GM23338 (cell line): ENCODE data around the gene AOC2. TPM values are rescaled to one million over a fixed set of nuclear protein-coding genes. Genes with fewer than 3 reads are reported as not detected.

Experiments used
- ATAC-seq: fragments of 200-7000 bp; cut with Tn5 transposase; 3 replicates; pipeline ENCODE4 v1.9.1; 2020
- DNase-seq: peaks from one replicate; pipeline ENCODE4 v3.0.0-alpha.2; 2015; ENCODE audit warnings: low spot score
- H2AFZ ChIP-seq: fragments of 200-600 bp; sonication (generic); 2 replicates; pipeline ENCODE4 v1.8.0; 2016; ENCODE audit warnings: antibody characterized with exemption, mild to moderate bottlenecking, moderate library complexity
- H3F3A ChIP-seq: fragments of 200-600 bp; sonication (generic); replicated peaks from 2 replicates; pipeline ENCODE4 v1.8.0; 2017; ENCODE audit warnings: antibody characterized with exemption, mixed run types, low read depth
- H3K27ac ChIP-seq: fragments of 200-600 bp; sonication (generic); 2 replicates; pipeline ENCODE4 v1.6.1; 2016; ENCODE audit warnings: low read depth
- H3K27me3 ChIP-seq: fragments of 200-600 bp; sonication (generic); 2 replicates; pipeline ENCODE4 v1.8.0; 2016; ENCODE audit warnings: mild to moderate bottlenecking, mixed run types, moderate library complexity; ENCODE audit not compliant: insufficient read depth
- H3K36me3 ChIP-seq: fragments of 200-600 bp; sonication (generic); 2 replicates; pipeline ENCODE4 v1.8.0; 2016; ENCODE audit warnings: mild to moderate bottlenecking; ENCODE audit not compliant: insufficient read depth
- H3K4me1 ChIP-seq: fragments of 200-600 bp; sonication (generic); 2 replicates; pipeline ENCODE4 v1.8.0; 2016; ENCODE audit warnings: mild to moderate bottlenecking, moderate library complexity; ENCODE audit not compliant: insufficient read depth
- H3K4me2 ChIP-seq: fragments of 200-600 bp; sonication (generic); 2 replicates; pipeline ENCODE4 v1.7.1; 2017; ENCODE audit warnings: mixed run types
- H3K4me3 ChIP-seq: fragments of 200-600 bp; sonication (generic); 2 replicates; pipeline ENCODE4 v1.6.1; 2016; ENCODE audit warnings: mixed run types
- H3K79me2 ChIP-seq: fragments of 200-600 bp; sonication (generic); replicated peaks from 2 replicates; pipeline ENCODE4 v1.8.0; 2017; ENCODE audit warnings: mild to moderate bottlenecking; ENCODE audit not compliant: insufficient read depth
- H3K9me2 ChIP-seq: fragments of 200-600 bp; sonication (generic); 2 replicates; pipeline ENCODE4 v1.8.0; 2017; ENCODE audit not compliant: insufficient read depth
- H4K20me1 ChIP-seq: fragments of 200-600 bp; sonication (generic); replicated peaks from 2 replicates; pipeline ENCODE4 v1.8.0; 2017; ENCODE audit warnings: mild to moderate bottlenecking; ENCODE audit not compliant: insufficient read depth
- H3K27ac Mint-ChIP-seq: 2 replicates; pipeline ENCODE4 v1.8.0; 2020; ENCODE audit warnings: inconsistent platforms, mild to moderate bottlenecking, moderate library complexity, mixed read lengths
- H3K27me3 Mint-ChIP-seq: 3 replicates; pipeline ENCODE4 v1.8.0; 2022; ENCODE audit warnings: low read depth, mild to moderate bottlenecking, moderate library complexity, mixed read lengths, inconsistent platforms; ENCODE audit not compliant: insufficient read depth, poor library complexity
- H3K36me3 Mint-ChIP-seq: 3 replicates; pipeline ENCODE4 v1.8.0; 2021; ENCODE audit warnings: low read depth, mild to moderate bottlenecking, inconsistent platforms, moderate library complexity, mixed read lengths
- H3K4me1 Mint-ChIP-seq: 3 replicates; pipeline ENCODE4 v1.8.0; 2020; ENCODE audit warnings: mild to moderate bottlenecking, inconsistent platforms, mixed read lengths
- H3K4me3 Mint-ChIP-seq: 3 replicates; pipeline ENCODE4 v1.8.0; 2021; ENCODE audit warnings: moderate library complexity, mild to moderate bottlenecking, inconsistent platforms, mixed read lengths
- H3K9me3 Mint-ChIP-seq: 3 replicates; pipeline ENCODE4 v1.8.0; 2020; ENCODE audit warnings: moderate library complexity, mild to moderate bottlenecking, inconsistent platforms, mixed read lengths
- CREB1 ChIP-seq: fragments of 250-450 bp; sonication (Bioruptor Pico); IDR thresholded peaks from 2 replicates; pipeline ENCODE4 v1.5.0; 2020; ENCODE audit warnings: low read depth, mild to moderate bottlenecking, moderate library complexity
- CTCF ChIP-seq, 2 experiments: fragments of 200-600 bp in 1 of 2; sonication (generic) in 1 of 2; conservative IDR thresholded peaks; 2 replicates each; pipeline versions ENCODE4 v1.5.1 to v1.6.1; 2016 to 2017; ENCODE audit warnings: antibody characterized with exemption in 2 of 2, low read depth in 2 of 2, mild to moderate bottlenecking in 2 of 2, moderate library complexity in 1 of 2
- EZH2 ChIP-seq: fragments of 200-600 bp; sonication (generic); IDR thresholded peaks from one replicate; pipeline ENCODE4 v1.8.0; 2017; ENCODE audit warnings: antibody characterized with exemption, mild to moderate bottlenecking, low read depth; ENCODE audit not compliant: unreplicated experiment
- EZH2phosphoT487 ChIP-seq: fragments of 200-600 bp; sonication (generic); IDR thresholded peaks from one replicate; pipeline ENCODE4 v1.8.1; 2018; ENCODE audit warnings: antibody characterized with exemption; ENCODE audit not compliant: unreplicated experiment
- NANOG ChIP-seq: IDR thresholded peaks from 2 replicates; pipeline ENCODE4 v1.6.1; 2016; ENCODE audit warnings: antibody characterized with exemption, borderline replicate concordance
- POLR2AphosphoS5 ChIP-seq: IDR thresholded peaks from 2 replicates; pipeline ENCODE4 v1.6.1; 2016; ENCODE audit warnings: antibody characterized with exemption, low read depth
- ZNF331 ChIP-seq: fragments of 250-450 bp; sonication (Bioruptor Pico); IDR thresholded peaks from 2 replicates; pipeline ENCODE4 v1.5.0; 2020; ENCODE audit warnings: low read depth, mild to moderate bottlenecking, moderate library complexity
- polyA plus RNA-seq: library from polyadenylated mRNA; unstranded; fragments of >200 nt; fragmentation: Nextera tagmentation; extraction: Ambion mirVana; gene quantifications from 2 replicates; pipeline ENCODE4 v1.2.1, GENCODE V29; 2016
- total RNA-seq: library from RNA; depleted of rRNA; stranded (reverse); fragments of >200 nt; shearing (Covaris generic); gene quantifications from 2 replicates; pipeline ENCODE4 v1.2.3, GENCODE V29; 2014
- TF ChIP-seq, protein P1 (sequence below): IDR thresholded peaks from one replicate; pipeline ENCODE4 v1.6.1; 2018; ENCODE audit warnings: antibody characterized with exemption; ENCODE audit not compliant: unreplicated experiment
- TF ChIP-seq, protein P2 (sequence below): fragments of 250-450 bp; sonication (Bioruptor Pico); IDR thresholded peaks from 2 replicates; pipeline ENCODE4 v1.5.0; 2020; ENCODE audit warnings: mild to moderate bottlenecking, moderate library complexity
- TF ChIP-seq, protein P3 (sequence below): IDR thresholded peaks from 2 replicates; pipeline ENCODE4 v1.6.1; 2016; ENCODE audit warnings: antibody characterized with exemption

The AOC2 gene
- total and polyA plus RNA-seq, 2 experiments from 2014 or later: 2.0 to 5.8 TPM

GRCh38 chr17:42814633-42815399, 29.6 kb upstream of the AOC2 start:
- no peak overlapping the region for H3K4me3 Mint-ChIP-seq
- H3K27me3 ChIP-seq: no peaks in the 10 kb centered on the region
- no peaks in the 10 kb centered on the region for H3K4me1 Mint-ChIP-seq
- H3K9me3 Mint-ChIP-seq: no peaks in the 10 kb centered on the region
- no peak overlapping the region for H3K27ac ChIP-seq
- peaks cover 61% of the 10 kb centered on the region for H3K36me3 Mint-ChIP-seq
- H3K4me3 ChIP-seq: no peak overlapping the region
- ATAC-seq: no peak
- no peak overlapping the region for H3K27ac Mint-ChIP-seq
- peaks cover 22% of the 10 kb centered on the region for H3K36me3 ChIP-seq
- TF ChIP-seq, protein P1, sequence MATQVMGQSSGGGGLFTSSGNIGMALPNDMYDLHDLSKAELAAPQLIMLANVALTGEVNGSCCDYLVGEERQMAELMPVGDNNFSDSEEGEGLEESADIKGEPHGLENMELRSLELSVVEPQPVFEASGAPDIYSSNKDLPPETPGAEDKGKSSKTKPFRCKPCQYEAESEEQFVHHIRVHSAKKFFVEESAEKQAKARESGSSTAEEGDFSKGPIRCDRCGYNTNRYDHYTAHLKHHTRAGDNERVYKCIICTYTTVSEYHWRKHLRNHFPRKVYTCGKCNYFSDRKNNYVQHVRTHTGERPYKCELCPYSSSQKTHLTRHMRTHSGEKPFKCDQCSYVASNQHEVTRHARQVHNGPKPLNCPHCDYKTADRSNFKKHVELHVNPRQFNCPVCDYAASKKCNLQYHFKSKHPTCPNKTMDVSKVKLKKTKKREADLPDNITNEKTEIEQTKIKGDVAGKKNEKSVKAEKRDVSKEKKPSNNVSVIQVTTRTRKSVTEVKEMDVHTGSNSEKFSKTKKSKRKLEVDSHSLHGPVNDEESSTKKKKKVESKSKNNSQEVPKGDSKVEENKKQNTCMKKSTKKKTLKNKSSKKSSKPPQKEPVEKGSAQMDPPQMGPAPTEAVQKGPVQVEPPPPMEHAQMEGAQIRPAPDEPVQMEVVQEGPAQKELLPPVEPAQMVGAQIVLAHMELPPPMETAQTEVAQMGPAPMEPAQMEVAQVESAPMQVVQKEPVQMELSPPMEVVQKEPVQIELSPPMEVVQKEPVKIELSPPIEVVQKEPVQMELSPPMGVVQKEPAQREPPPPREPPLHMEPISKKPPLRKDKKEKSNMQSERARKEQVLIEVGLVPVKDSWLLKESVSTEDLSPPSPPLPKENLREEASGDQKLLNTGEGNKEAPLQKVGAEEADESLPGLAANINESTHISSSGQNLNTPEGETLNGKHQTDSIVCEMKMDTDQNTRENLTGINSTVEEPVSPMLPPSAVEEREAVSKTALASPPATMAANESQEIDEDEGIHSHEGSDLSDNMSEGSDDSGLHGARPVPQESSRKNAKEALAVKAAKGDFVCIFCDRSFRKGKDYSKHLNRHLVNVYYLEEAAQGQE: no peak
- TF ChIP-seq POLR2AphosphoS5 (no peak), CTCF (conservative IDR thresholded peaks at IDR 0.05; ENCODE audit: low read depth in 2 of 2) (no peak), EZH2phosphoT487 (no peak), EZH2 (no peak), CREB1 (CRISPR knock-in tag) (no peak), ZNF331 (CRISPR knock-in tag) (no peak), NANOG (no peak)
- TF ChIP-seq, protein P2, sequence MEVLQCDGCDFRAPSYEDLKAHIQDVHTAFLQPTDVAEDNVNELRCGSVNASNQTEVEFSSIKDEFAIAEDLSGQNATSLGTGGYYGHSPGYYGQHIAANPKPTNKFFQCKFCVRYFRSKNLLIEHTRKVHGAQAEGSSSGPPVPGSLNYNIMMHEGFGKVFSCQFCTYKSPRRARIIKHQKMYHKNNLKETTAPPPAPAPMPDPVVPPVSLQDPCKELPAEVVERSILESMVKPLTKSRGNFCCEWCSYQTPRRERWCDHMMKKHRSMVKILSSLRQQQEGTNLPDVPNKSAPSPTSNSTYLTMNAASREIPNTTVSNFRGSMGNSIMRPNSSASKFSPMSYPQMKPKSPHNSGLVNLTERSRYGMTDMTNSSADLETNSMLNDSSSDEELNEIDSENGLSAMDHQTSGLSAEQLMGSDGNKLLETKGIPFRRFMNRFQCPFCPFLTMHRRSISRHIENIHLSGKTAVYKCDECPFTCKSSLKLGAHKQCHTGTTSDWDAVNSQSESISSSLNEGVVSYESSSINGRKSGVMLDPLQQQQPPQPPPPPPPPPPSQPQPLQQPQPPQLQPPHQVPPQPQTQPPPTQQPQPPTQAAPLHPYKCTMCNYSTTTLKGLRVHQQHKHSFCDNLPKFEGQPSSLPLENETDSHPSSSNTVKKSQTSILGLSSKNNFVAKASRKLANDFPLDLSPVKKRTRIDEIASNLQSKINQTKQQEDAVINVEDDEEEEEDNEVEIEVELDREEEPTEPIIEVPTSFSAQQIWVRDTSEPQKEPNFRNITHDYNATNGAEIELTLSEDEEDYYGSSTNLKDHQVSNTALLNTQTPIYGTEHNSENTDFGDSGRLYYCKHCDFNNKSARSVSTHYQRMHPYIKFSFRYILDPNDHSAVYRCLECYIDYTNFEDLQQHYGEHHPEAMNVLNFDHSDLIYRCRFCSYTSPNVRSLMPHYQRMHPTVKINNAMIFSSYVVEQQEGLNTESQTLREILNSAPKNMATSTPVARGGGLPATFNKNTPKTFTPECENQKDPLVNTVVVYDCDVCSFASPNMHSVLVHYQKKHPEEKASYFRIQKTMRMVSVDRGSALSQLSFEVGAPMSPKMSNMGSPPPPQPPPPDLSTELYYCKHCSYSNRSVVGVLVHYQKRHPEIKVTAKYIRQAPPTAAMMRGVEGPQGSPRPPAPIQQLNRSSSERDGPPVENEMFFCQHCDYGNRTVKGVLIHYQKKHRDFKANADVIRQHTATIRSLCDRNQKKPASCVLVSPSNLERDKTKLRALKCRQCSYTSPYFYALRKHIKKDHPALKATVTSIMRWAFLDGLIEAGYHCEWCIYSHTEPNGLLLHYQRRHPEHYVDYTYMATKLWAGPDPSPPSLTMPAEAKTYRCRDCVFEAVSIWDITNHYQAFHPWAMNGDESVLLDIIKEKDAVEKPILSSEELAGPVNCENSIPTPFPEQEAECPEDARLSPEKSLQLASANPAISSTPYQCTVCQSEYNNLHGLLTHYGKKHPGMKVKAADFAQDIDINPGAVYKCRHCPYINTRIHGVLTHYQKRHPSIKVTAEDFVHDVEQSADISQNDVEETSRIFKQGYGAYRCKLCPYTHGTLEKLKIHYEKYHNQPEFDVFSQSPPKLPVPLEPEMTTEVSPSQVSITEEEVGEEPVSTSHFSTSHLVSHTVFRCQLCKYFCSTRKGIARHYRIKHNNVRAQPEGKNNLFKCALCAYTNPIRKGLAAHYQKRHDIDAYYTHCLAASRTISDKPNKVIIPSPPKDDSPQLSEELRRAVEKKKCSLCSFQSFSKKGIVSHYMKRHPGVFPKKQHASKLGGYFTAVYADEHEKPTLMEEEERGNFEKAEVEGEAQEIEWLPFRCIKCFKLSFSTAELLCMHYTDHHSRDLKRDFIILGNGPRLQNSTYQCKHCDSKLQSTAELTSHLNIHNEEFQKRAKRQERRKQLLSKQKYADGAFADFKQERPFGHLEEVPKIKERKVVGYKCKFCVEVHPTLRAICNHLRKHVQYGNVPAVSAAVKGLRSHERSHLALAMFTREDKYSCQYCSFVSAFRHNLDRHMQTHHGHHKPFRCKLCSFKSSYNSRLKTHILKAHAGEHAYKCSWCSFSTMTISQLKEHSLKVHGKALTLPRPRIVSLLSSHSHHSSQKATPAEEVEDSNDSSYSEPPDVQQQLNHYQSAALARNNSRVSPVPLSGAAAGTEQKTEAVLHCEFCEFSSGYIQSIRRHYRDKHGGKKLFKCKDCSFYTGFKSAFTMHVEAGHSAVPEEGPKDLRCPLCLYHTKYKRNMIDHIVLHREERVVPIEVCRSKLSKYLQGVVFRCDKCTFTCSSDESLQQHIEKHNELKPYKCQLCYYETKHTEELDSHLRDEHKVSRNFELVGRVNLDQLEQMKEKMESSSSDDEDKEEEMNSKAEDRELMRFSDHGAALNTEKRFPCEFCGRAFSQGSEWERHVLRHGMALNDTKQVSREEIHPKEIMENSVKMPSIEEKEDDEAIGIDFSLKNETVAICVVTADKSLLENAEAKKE (CRISPR knock-in tag): no peak
- TF ChIP-seq, protein P3, sequence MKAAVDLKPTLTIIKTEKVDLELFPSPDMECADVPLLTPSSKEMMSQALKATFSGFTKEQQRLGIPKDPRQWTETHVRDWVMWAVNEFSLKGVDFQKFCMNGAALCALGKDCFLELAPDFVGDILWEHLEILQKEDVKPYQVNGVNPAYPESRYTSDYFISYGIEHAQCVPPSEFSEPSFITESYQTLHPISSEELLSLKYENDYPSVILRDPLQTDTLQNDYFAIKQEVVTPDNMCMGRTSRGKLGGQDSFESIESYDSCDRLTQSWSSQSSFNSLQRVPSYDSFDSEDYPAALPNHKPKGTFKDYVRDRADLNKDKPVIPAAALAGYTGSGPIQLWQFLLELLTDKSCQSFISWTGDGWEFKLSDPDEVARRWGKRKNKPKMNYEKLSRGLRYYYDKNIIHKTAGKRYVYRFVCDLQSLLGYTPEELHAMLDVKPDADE: no peak
- no peak for DNase-seq
- peaks cover 2% of the 10 kb centered on the region; the same call in 1 of the 2 replicates for H3F3A ChIP-seq
- H2AFZ ChIP-seq: no peak overlapping the region
- H3K4me1 ChIP-seq: no peaks in the 10 kb centered on the region
- no peak overlapping the region for H3K4me2 ChIP-seq
- H3K27me3 Mint-ChIP-seq: no peaks in the 10 kb centered on the region
- H3K9me2 ChIP-seq: no peaks in the 10 kb centered on the region
- no peaks in the 10 kb centered on the region; the same call in 1 of the 2 replicates for H3K79me2 ChIP-seq
- H4K20me1 ChIP-seq: peaks cover 15% of the 10 kb centered on the region
